T-helper 1 cell (primary cell): ENCODE measurements around the gene MYO1D.
A peak's percentile ranks its signal among the peaks of the same experiment; 100 is the strongest.

ENCODE experiments used
- DNase-seq, 5 donors: peaks; one replicate each; pipeline ENCODE4 v3.0.0-alpha.2; 2012 to 2020

MYO1D gene

GRCh38 chr17:32523017-32523680, 353.8 kb downstream of the MYO1D start:
- DNase-seq = peak in 1 of 5 donors; percentile 93

DNA sequence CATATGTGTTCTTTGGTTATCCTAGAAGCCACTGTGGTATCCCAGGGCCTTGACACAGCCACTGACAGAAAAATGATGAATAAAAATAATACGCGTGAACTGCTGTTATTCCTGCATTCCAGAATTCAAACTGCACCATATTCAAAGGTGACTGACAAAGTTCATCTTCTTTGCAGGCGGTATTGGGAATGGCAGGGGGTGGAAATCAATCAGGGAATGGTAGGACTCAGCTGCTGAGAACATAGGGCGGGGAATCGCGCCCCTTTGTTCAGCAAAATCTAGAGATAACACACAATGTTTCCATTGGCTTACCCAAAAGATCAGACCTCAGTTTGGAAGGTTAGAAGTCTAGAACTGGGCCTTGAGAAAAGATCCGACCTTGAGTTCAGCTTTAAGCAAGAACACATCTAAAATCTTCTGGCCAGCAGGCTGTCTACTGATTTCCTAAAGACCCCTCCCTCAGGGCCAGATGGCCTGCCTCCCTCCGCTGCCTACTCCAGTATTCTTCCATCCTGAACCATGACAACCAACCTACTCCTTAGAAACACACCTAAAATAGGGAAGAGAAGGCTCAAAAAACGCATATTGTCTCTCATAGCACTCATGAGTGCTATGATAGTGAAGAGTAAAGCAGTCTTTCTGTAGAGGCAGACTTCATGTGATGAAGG, 356.1 kb downstream of the MYO1D start:
- DNase-seq = no peak

DNA sequence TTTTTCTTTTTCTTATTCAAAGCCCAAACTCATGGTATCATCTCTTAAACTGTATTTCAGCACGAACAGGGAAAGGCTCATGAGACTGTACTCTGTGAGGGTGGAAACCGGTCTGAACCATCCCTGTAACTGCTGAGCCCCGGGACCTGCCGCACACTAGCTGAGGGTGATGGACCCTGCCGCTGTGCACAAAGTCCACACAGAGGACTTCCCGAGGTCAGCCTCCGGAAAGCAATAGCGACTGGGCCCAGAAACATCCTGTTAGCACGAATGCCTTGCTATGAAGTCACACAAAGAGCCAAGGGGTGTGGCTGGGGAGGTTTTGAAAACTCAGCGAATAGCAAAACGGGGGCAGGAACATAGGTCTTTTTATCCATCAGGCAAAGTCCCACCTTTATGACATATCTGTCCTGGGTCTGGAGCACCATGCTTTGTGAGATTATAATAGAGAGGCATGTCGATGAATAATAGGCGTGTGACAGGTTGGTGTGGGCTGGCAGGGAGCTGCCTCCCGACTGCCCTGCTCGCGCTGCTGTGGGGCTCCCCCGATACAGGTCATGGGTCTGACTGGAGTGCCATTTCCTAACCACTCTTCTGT, 356.7 kb downstream of the MYO1D start:
- DNase-seq = peak in 3 of 5 donors; percentile 26 to 42 (median 40)

DNA sequence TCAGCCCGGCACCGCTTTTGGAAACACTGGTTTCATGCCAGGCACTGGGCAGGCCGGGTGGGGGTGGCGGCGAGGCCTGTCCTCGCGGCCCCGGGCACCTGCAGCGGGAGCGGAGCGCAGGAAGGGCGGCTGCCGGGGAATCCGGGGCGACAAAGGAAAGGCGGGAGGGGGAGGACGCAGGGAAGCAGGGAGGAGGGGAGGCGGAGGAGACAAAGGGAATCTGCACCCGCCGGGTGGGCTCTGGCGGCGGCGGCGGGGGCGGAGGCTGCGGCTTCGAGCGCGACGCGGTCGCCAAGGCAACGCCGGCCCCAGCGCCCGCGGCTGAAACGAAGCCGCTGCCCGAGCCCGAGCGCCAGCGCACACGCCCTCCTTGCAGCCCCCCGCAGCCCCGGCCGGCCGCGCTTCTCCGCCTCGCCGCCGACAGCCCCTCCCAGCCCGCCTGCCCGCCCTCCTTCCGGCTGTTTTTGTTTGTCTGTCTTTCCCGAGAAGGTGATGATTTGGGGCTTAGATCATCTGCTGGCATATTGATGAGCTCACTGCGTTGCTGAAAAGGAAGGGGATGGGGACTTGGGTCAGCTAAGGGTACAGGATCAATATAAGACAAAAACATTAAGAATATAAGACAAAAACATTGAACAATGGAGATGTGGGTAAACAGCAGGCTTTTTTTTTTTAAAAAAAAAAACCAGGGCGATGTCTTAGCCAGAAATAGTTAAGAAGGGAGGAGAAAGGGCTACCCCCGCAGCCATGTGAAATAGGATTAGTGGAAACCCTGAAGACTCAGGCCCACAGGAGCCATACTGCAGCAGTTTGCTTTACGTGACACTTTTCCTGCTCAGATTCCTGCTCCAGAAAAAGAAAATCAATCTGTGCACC, 357.5 kb downstream of the MYO1D start:
- DNase-seq = peak in 3 of 5 donors; percentile 14 to 71 (median 53)

DNA sequence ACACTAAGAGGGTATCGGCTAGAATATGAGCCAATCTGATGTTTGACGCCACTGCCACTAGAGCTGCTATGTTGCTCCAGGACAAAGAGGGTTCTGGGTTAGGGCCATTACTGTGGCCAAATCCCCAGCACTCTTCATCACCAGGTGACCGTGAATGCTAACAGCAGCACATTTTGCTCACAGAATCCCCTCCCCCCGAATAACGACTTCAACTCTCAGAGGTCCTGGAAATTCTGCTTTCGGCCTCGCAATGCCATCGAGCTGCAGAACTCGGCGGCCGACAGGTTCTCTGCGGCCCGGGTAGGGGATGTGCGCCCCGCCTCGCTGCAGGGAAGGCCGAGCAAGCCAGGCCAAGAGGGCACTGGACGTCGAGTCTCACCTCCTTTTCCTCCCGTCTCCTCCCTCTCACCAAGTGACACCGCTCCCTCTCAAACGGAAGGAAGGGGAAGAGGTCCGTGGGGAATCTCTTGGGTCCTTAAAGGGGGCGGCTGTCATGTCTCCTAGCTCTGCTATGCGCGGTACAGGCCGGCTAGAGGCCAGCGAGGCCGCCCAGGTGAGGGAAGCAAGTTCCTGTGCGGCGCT, 358.2 kb downstream of the MYO1D start:
- no peak for DNase-seq

DNA sequence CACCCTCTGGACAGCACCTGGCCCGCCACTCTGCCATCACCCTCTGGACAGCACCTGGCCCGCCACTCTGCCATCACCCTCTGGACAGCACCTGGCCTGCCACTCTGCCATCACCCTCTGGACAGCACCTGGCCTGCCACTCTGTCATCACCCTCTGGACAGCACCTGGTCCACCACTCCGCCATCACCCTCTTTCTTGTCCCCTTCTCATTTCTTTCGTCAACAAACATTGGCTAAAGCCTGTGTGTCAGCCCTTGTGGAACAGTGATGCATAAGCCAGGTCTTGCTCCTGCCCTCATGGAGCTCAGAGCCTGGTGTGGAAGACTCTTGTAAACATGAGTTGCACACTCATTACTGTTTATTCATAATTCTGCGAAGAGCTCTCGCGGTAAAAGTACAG, 358.9 kb downstream of the MYO1D start:
- no peak for DNase-seq

GRCh38 chr17:32516940-32517701, 359.8 kb downstream of the MYO1D start:
- no peak for DNase-seq

DNA sequence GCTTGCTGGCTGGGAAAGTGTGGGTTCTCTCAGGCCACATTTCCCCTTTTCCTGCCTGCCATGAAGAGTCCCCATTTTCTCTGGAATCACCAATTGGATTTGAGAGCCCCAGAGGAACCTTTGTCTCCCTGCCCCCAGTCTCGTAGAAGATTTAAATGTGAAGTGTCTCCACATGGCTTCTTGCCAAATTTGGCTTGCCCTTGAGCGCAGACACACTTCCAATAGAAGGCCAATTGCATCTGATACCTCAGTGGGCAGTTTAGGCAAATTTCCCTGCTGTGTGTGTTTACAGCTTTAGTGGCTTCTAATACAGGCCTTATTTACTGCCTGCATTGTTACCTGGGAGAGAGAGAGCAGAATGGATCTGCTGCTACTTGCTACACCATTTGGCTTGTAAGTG, 360.5 kb downstream of the MYO1D start:
- DNase-seq = no peak

DNA sequence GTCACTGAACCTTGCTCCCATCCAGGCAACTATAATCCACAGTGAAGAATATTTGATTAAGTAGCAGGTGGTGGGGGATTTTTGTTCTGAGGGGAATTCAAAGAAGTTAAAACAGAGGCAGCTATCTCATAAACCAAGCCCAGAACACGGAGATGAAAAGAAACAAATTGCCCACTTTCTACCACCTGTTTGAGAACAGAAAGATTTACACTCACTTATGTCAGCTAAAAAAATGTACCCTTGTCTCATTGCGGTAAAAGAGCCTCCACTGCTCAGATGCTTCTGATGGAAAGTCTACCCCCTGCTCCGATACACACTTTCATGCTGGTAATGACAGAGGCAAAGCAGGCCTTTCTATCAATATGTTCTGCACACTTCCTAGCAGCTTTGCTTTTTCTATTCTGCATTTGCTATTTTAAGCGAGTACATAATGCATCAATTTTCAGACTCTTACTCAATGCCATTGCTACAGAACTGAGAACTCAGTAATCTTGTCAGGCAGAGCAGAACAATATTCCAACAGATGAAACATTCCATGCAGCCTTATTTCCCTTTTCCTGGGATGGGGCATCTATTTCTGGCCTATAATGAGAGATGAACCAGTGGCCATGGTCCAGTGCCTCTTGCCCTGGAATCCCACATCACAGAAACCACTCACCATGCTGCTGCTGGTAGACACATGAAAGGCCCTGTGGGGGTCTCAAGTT, 361.1 kb downstream of the MYO1D start:
- DNase-seq = no peak

- DNase-seq = no peak
Observed at GRCh38 chr17:32514606-32515005, 362.3 kb downstream of the MYO1D start.

- DNase-seq = no peak
Observed at GRCh38 chr17:32513579-32513978, 363.3 kb downstream of the MYO1D start.

- DNase-seq = no peak
Observed at GRCh38 chr17:32512328-32512727, 364.6 kb downstream of the MYO1D start.

- DNase-seq = no peak
Observed at GRCh38 chr17:32510466-32510865, 366.5 kb downstream of the MYO1D start.

- no peak for DNase-seq
Observed at GRCh38 chr17:32508926-32509325, 368.0 kb downstream of the MYO1D start.

DNA sequence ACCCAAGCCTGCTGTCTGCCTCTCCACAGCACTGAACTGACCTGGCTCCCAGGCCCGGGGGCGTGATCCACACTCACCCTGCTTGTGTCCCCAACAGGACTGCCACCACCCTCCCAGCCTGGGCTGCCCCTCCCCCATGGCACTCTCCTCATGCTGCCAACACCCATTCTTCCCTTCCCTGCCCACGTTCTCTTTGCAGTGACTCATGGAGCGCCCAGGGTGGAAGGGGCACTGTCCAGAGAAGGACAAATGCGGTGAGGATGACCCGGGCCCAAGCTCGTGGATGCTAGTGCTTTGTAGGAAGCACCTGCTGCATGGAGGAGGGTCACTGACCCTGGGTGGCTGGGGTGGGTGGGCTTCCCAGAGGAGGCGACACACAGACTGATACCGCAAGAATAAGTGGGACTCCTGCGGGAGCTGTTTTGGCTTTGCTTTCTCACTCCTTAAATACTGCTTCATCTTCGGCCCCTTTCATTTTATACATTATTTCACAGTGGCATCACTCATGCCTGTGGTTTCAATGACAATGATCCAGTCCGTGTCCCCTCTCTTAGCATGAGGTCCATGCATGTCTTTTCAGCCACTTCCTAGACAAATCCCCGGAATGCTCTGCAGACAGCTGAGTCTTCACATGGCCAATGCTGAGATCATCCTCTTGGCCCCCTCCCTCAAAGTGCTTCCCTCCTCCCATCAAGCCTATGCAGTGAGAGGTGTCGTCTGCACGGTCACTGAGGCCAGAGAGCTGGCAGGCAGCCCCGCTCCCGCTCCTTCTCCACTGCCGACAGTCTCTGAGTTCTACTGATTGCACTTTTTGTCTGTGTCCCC, 372.5 kb downstream of the MYO1D start:
- no peak for DNase-seq

- peak in 2 of 5 donors; percentile 33 to 91 for DNase-seq
Observed at GRCh38 chr17:32503251-32504165, 373.4 kb downstream of the MYO1D start.

GRCh38 chr17:32502710-32503109, 374.2 kb downstream of the MYO1D start:
- no peak for DNase-seq

DNA sequence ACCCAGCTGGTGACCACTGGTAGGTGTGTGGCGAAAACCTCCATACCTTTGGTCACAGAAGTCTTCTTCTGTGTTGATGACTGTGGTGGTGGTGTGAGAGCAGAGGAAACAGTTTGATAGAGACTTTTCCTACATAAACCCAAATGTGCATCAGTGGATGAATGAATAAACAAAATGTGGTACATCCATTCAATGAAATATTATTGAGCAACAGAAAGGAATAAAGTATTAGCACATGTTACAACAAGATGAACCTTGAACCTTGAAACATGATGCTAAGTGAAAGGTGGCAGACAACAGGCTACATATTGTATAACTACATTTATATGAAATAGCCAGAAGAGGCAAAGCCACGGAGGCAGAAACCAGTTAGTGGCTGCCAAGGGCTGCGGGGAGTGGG, 374.9 kb downstream of the MYO1D start:
- DNase-seq = no peak

GRCh38 chr17:32498391-32498790, 378.5 kb downstream of the MYO1D start:
- no peak for DNase-seq
